Ascending aorta (tissue), 2 donors: Measurements from ENCODE around the gene MTA3. TPM values are rescaled to one million over a fixed set of nuclear protein-coding genes. Genes with fewer than 3 reads are reported as not detected.

Experiments
- DNase-seq, 2 donors: peaks; one replicate each; pipeline ENCODE4 v3.0.0-alpha.2; 2019; ENCODE audit warnings: low spot score in 2 of 2
- H3K27ac ChIP-seq, 2 donors: fragments of 200-600 bp; sonication (generic); one replicate each; pipeline ENCODE4 v1.5.1; 2016 to 2017; ENCODE audit warnings: mild to moderate bottlenecking in 1 of 2
- H3K27me3 ChIP-seq: fragments of 200-600 bp; sonication (generic); one replicate; pipeline ENCODE4 v1.5.1; 2017
- H3K36me3 ChIP-seq, 2 donors: fragments of 200-600 bp; sonication (generic); one replicate each; pipeline ENCODE4 v1.5.1; 2016
- H3K4me1 ChIP-seq, 2 donors: fragments of 200-600 bp; sonication (generic); one replicate each; pipeline ENCODE4 v1.5.1; 2016 to 2017; ENCODE audit warnings: mild to moderate bottlenecking in 1 of 2
- H3K4me3 ChIP-seq, 2 donors: fragments of 200-600 bp; sonication (generic); one replicate each; pipeline ENCODE4 v1.5.1; 2016 to 2017; ENCODE audit warnings: mild to moderate bottlenecking in 1 of 2
- H3K9me3 ChIP-seq, 2 donors: fragments of 200-600 bp; sonication (generic); one replicate each; pipeline ENCODE4 v1.5.1; 2016
- intact Hi-C: fragments of 100-400 bp; cut with DNase I; formaldehyde crosslinking; loops from one replicate; pipeline ENCODE4 v1.15.1; 2023
- total RNA-seq: library from RNA; depleted of rRNA; stranded (reverse); fragments of >200 nt; gene quantifications from one replicate; pipeline ENCODE4 v1.1.0, GENCODE V29; 2016
- TF ChIP-seq, protein P1 (sequence below), 3 experiments: fragments of 200-600 bp in 2 of 3; fragments of 450-650 bp in 1 of 3; sonication (generic) in 2 of 3; IDR thresholded peaks; one replicate each; pipeline ENCODE4 v1.5.1; 2016 to 2019; ENCODE audit warnings: antibody characterized with exemption in 3 of 3, mild to moderate bottlenecking in 1 of 3, moderate library complexity in 1 of 3

The MTA3 gene
- total RNA-seq, 1 donor from 2014 or later: 59.2 TPM

DNA sequence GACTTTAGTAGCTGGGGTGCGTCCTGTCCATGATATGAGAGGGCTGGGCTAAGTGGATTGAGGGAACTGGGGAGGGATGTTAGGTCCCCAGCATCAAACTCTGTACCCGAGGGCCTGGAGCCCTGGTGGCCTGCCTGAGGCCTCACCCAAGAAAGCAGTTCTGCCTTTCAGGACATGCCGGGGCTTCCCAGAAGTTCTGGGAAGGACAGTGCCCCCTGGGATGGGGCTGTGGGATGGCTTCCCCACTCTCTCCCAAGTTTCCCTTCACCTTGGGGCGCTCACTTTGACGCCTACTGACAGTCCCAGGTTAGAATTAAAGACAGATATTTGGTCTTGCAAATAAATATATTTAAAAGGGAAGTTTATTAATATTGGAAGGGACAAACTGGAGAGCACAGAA is 193.7 kb downstream of the MTA3 start:
- Histone ChIP-seq H3K27me3 (no peaks in the 10 kb centered on the region), H3K4me3 (no peak overlapping the region), H3K9me3 (no peaks in the 10 kb centered on the region), H3K36me3 (no peaks in the 10 kb centered on the region), H3K27ac (no peak overlapping the region), H3K4me1 (no peaks in the 10 kb centered on the region)
- intact Hi-C loops: no loop called here
- DNase-seq: no peak
- TF ChIP-seq, protein P1, sequence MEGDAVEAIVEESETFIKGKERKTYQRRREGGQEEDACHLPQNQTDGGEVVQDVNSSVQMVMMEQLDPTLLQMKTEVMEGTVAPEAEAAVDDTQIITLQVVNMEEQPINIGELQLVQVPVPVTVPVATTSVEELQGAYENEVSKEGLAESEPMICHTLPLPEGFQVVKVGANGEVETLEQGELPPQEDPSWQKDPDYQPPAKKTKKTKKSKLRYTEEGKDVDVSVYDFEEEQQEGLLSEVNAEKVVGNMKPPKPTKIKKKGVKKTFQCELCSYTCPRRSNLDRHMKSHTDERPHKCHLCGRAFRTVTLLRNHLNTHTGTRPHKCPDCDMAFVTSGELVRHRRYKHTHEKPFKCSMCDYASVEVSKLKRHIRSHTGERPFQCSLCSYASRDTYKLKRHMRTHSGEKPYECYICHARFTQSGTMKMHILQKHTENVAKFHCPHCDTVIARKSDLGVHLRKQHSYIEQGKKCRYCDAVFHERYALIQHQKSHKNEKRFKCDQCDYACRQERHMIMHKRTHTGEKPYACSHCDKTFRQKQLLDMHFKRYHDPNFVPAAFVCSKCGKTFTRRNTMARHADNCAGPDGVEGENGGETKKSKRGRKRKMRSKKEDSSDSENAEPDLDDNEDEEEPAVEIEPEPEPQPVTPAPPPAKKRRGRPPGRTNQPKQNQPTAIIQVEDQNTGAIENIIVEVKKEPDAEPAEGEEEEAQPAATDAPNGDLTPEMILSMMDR (IDR thresholded peaks at IDR 0.05): no peak

DNA sequence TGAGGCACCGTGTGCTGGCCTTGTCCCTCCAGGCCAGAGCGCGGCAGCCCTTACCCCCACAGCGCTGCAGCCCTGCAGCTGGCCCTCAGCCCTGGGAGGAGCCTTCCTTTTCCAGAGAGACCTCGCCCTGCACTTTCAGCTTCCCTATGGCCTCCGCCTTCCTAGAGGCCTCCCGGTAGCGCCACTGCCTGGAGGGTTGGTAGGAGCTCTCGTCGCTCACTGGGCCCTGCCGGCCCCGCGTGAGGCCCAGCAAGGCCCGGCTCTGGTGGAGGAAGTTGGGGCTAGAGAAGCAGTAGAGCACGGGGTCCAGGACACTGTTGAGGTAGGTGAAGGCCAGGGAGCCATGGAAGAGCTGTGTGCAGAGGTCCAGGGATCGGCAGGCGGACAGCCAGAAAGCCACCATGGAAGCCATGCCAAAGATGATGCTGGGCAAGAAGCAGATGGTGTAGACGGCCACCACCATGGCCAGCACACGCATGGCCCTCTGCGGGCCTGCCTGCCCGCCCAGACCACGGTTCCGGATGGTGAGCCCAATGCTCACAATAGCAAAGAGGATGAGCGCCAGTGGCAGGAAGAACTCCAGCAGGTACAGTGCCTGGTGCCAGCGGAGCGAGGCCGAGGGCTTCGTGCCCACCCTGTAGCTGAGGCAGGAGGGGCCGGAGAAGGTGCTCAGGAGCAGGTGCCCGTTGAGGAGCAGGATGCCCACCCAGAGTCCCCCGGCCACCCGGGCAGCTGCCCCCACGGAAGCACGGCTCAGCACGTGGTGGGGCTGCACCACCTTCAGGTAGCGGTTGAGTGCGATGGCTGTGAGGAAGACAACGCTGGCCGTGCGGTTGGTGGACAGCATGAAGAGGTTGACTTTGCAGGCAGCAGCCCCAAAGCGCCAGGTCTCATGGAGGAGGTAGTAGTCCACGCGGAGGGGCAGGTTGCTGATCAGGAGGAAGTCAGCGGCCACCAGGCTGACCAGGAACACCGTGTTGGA is 194.7 kb downstream of the MTA3 start:
- TF ChIP-seq, protein P1 (IDR thresholded peaks at IDR 0.05): no peak

DNA sequence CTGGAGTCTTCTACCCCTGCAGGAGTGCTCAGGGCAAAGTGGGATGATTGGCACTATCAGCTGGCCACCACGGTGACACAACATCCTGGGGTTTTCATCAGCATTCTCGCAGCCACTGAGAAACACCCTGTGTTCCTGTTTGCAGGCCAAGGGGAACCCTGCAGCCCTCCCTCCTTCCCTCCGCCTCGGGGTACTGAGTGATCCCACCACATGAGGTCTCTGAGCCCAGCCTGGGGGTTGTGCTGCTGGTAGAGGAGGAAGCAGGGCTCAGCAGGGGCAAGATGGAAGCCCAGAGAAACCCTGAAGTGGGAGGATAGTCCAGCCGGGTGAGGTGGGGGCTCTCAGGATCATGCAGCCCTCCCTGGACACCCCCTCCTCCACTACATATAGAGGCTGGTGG is 195.7 kb downstream of the MTA3 start, which contains the start of gene OXER1:
Gene OXER1 (minus strand): TSS at position 40 of the 400 bp plus-strand sequence. CDS start 73 bp downstream, outside the sequence.
- intact Hi-C loops: no loop called here
- Histone ChIP-seq H3K9me3 (no peaks in the 10 kb centered on the region), H3K27ac (no peak within 1 kb of the TSS), H3K27me3 (no peaks in the 10 kb centered on the region), H3K4me3 (no peak within 1 kb of the TSS), H3K4me1 (no peaks in the 10 kb centered on the region), H3K36me3 (no peaks in the 10 kb centered on the region)
- TF ChIP-seq, protein P1 (IDR thresholded peaks at IDR 0.05): no peak
- no peak for DNase-seq

More for the DNA sequence above, 194.7 kb downstream of the MTA3 start:
- Histone ChIP-seq H3K4me3 (no peak overlapping the region), H3K4me1 (no peaks in the 10 kb centered on the region), H3K27ac (no peak overlapping the region), H3K9me3 (no peaks in the 10 kb centered on the region), H3K27me3 (no peaks in the 10 kb centered on the region), H3K36me3 (no peaks in the 10 kb centered on the region)
- DNase-seq: no peak
- intact Hi-C loops: no loop called here

DNA sequence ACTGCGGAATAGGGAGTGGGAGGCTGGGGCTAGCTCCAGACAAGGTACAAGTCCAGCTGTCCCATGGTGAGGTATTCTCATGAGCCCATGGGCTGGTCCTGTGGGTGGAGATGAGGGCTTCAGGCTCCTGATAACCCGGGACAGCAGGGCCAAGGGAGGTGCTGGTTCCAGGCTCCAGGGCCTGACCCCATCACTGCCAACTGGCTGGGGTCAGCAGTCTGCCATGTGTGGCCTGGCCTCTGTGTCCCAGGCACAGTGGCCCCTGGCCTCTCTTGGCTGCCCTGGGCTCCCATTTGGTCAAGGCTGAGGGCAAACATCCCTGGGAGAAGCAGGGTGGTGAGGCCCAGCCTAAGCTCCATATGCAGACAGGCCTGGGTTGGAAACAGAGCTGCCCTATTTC is 196.5 kb downstream of the MTA3 start:
- TF ChIP-seq, protein P1 (IDR thresholded peaks at IDR 0.05): no peak

DNA sequence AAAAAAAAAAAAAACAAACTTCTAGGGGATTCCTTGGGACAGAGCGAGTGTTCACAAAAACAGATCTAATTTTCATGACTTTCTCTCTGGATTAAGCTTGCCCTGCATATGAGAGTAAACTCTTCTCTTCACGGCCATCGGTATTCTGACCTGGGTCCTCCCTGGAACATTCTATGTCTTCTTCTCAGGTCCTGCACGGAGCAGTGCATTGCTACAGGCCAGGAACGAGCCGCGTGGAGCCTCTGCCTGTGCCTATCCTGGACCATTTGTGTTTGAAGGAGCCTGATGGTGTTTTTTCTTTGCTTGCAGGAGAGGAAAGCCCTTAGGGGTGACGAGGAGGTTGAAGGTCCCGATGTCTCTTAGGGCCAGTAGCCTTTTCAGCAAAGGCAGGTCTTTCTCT is 197.3 kb downstream of the MTA3 start:
- TF ChIP-seq, protein P1 (IDR thresholded peaks at IDR 0.05): no peak

More for the DNA sequence above, 196.5 kb downstream of the MTA3 start:
- Histone ChIP-seq H3K9me3 (no peaks in the 10 kb centered on the region), H3K36me3 (no peaks in the 10 kb centered on the region), H3K27me3 (no peaks in the 10 kb centered on the region), H3K27ac (no peak overlapping the region), H3K4me3 (no peak overlapping the region), H3K4me1 (no peaks in the 10 kb centered on the region)
- intact Hi-C loops: no loop called here
- no peak for DNase-seq

More for the DNA sequence above, 197.3 kb downstream of the MTA3 start:
- H3K36me3 ChIP-seq: no peaks in the 10 kb centered on the region
- intact Hi-C loops: no loop called here
- H3K27me3 ChIP-seq: no peaks in the 10 kb centered on the region
- no peak for DNase-seq
- H3K4me3 ChIP-seq: no peak overlapping the region
- H3K4me1 ChIP-seq: no peaks in the 10 kb centered on the region
- no peaks in the 10 kb centered on the region for H3K9me3 ChIP-seq
- H3K27ac ChIP-seq: no peak overlapping the region
